ENCODE data around the gene ZNF772. TPM values are rescaled to one million over a fixed set of nuclear protein-coding genes. Genes with fewer than 3 reads are reported as not detected.
"Not testable (repeated sequence)": the region's sequence is repeated elsewhere in the genome, so short reads cannot be mapped to it uniquely, and the experiment has no call there.

Gene ZNF772
- total RNA-seq, 1 experiment from 2014 or later, result 0.37 TPM

GRCh38 chr19:57487477-57488298 lies 10.3 kb upstream of the ZNF772 start, which contains the start of gene ZNF419:
ZNF419 (plus strand) TSS chr19:57487750; CDS start chr19:57487951, 201 bp downstream.
- H3K27me3 ChIP-seq (ENCODE audit: insufficient read depth, low read length); H3K9ac ChIP-seq (ENCODE audit: low read length); BruUV-seq (replicated peaks); intact Hi-C loops (cut with micrococcal nuclease); CTCF ChIA-PET; H3K9me3 ChIP-seq (ENCODE audit: control insufficient read depth in 1 of 2, insufficient read depth in 1 of 2, low read depth in 1 of 2, low read length in 2 of 2); H4K20me1 ChIP-seq (ENCODE audit: insufficient read depth); H3K9me2 ChIP-seq (ENCODE audit: insufficient read depth); H2AFZ ChIP-seq (ENCODE audit: low read depth, low read length, poor library complexity, severe bottlenecking); POLR2A ChIA-PET; H3K4me1 ChIP-seq (ENCODE audit: control insufficient read depth in 1 of 2, insufficient read depth in 2 of 2, low read length in 2 of 2); RAD21 ChIA-PET (ENCODE audit: low non-redundant PET in 1 of 2, low total read pairs in 2 of 2, uncharacterized antibody in 2 of 2, unreplicated experiment in 2 of 2); H3K79me2 ChIP-seq (ENCODE audit: insufficient read depth, low read length); H3K36me3 ChIP-seq (ENCODE audit: control insufficient read depth in 1 of 2, insufficient read depth in 2 of 2, low read length in 2 of 2): not testable (repeated sequence)
- peak within 1 kb of the TSS; percentile 47 to 50 for H3K4me3 ChIP-seq (replicated peaks in 1 of 2; ENCODE audit: low read depth in 1 of 2, low read length in 2 of 2)
- H3K27ac ChIP-seq (ENCODE audit: low read depth, low read length), result peak within 1 kb of the TSS; percentile 27; the same call in 1 of the 2 replicates
- TF ChIP-seq SP1 (IDR thresholded peaks at IDR 0.05; ENCODE audit: low read depth) (peak; percentile 60), CBX3 (IDR thresholded peaks at IDR 0.05; ENCODE audit: low read depth) (0 out of 2 replicates have a peak, but pooled peaks have one; percentile 36), ELF1 (IDR thresholded peaks at IDR 0.05; ENCODE audit: borderline replicate concordance, low read depth) (peak; percentile 83)
- ATAC-seq, result peak; percentile 96
- peak; percentile 53 for DNase-seq (ENCODE audit: low read depth, low spot score)
- H3K4me2 ChIP-seq (ENCODE audit: low read length), result peak within 1 kb of the TSS; percentile 47

DNA sequence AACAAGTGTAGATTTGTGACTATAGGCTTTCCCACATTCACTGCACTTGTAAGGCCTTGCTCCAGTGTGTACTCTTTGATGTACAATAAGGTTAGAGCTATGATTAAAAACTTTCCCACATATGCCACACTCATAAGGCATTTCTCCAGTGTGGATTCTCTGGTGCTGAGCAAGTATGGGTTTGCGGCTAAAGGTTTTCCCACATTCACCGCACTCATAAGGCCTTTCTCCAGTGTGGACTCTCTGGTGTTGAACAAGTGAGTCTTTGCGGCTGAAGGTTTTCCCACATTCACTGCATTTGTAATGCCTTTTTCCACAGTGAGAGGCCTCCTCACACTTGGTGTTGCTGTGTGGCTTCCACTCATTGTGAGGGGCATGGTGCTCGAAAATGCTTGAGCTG lies 3.7 kb downstream of the ZNF772 start:
- no TSS peak for BruUV-seq (replicated peaks)
- Histone ChIP-seq H3K79me2 (ENCODE audit: insufficient read depth, low read length) (no peaks in the 10 kb centered on the region), H4K20me1 (ENCODE audit: insufficient read depth) (no peaks in the 10 kb centered on the region), H3K27me3 (ENCODE audit: insufficient read depth, low read length) (no peaks in the 10 kb centered on the region), H2AFZ (ENCODE audit: low read depth, low read length, poor library complexity, severe bottlenecking) (no peak overlapping the region), H3K27ac (ENCODE audit: low read depth, low read length) (no peak overlapping the region), H3K9me2 (ENCODE audit: insufficient read depth) (no peaks in the 10 kb centered on the region), H3K4me1 (ENCODE audit: control insufficient read depth in 1 of 2, insufficient read depth in 2 of 2, low read length in 2 of 2) (no peaks in the 10 kb centered on the region), H3K4me2 (ENCODE audit: low read length) (no peak overlapping the region), H3K9ac (ENCODE audit: low read length) (no peak overlapping the region), H3K36me3 (ENCODE audit: control insufficient read depth in 1 of 2, insufficient read depth in 2 of 2, low read length in 2 of 2) (no peaks in the 10 kb centered on the region), H3K4me3 (replicated peaks in 1 of 2; ENCODE audit: low read depth in 1 of 2, low read length in 2 of 2) (no peak overlapping the region), H3K9me3 (ENCODE audit: control insufficient read depth in 1 of 2, insufficient read depth in 1 of 2, low read depth in 1 of 2, low read length in 2 of 2) (peaks cover 13 to 25% of the 10 kb centered on the region in 2 experiments; a peak in 3 of 4 replicates)
- intact Hi-C loops (cut with micrococcal nuclease), result no loop called here
- ATAC-seq (no peak), DNase-seq (ENCODE audit: low read depth, low spot score) (no peak)
- ChIA-PET POLR2A (no interaction called here), CTCF (no interaction called here), RAD21 (ENCODE audit: low non-redundant PET in 1 of 2, low total read pairs in 2 of 2, uncharacterized antibody in 2 of 2, unreplicated experiment in 2 of 2) (no interaction called here)
- TF ChIP-seq ZNF274 (IDR thresholded peaks at IDR 0.05; ENCODE audit: low read depth, low read length) (no peak), POLR2AphosphoS5 (IDR thresholded peaks at IDR 0.05; ENCODE audit: low read depth, low read length) (no peak), RAD21 (IDR thresholded peaks at IDR 0.05; ENCODE audit: low read depth) (no peak), TCF7L2 (IDR thresholded peaks at IDR 0.05; ENCODE audit: borderline replicate concordance, extremely low read depth, insufficient read depth, insufficient read length) (no peak), CEBPB (IDR thresholded peaks at IDR 0.05; ENCODE audit: low read depth) (no peak), ZFX (IDR thresholded peaks at IDR 0.05) (no peak), CTCF (IDR thresholded peaks at IDR 0.05 in 2 of 3, conservative IDR thresholded peaks at IDR 0.05 in 1 of 3; ENCODE audit: borderline replicate concordance in 1 of 3, insufficient read depth in 1 of 3, low read depth in 2 of 3, low read length in 2 of 3) (no peak), YY1 (IDR thresholded peaks at IDR 0.05; ENCODE audit: extremely low read depth, insufficient replicate concordance, low read depth, low read length) (no peak), FOSL1 (IDR thresholded peaks at IDR 0.05; ENCODE audit: low read depth) (no peak), SRF (IDR thresholded peaks at IDR 0.05; ENCODE audit: low read depth) (no peak)
- TF ChIP-seq, protein P1, sequence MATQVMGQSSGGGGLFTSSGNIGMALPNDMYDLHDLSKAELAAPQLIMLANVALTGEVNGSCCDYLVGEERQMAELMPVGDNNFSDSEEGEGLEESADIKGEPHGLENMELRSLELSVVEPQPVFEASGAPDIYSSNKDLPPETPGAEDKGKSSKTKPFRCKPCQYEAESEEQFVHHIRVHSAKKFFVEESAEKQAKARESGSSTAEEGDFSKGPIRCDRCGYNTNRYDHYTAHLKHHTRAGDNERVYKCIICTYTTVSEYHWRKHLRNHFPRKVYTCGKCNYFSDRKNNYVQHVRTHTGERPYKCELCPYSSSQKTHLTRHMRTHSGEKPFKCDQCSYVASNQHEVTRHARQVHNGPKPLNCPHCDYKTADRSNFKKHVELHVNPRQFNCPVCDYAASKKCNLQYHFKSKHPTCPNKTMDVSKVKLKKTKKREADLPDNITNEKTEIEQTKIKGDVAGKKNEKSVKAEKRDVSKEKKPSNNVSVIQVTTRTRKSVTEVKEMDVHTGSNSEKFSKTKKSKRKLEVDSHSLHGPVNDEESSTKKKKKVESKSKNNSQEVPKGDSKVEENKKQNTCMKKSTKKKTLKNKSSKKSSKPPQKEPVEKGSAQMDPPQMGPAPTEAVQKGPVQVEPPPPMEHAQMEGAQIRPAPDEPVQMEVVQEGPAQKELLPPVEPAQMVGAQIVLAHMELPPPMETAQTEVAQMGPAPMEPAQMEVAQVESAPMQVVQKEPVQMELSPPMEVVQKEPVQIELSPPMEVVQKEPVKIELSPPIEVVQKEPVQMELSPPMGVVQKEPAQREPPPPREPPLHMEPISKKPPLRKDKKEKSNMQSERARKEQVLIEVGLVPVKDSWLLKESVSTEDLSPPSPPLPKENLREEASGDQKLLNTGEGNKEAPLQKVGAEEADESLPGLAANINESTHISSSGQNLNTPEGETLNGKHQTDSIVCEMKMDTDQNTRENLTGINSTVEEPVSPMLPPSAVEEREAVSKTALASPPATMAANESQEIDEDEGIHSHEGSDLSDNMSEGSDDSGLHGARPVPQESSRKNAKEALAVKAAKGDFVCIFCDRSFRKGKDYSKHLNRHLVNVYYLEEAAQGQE (IDR thresholded peaks at IDR 0.05; ENCODE audit: low read depth), result no peak

All from HCT116 (cell line).